LoVo (cell line): Measurements from ENCODE around the gene TUBA3E.
"Not testable (repeated sequence)": the region's sequence is repeated elsewhere in the genome, so short reads cannot be mapped to it uniquely, and the experiment has no call there.

Experiments used
- DNase-seq: peaks from one replicate; pipeline ENCODE4 v3.0.0-alpha.2; 2016; ENCODE audit warnings: low spot score

TUBA3E gene

GRCh38 chr2:130162486-130162885, 35.8 kb downstream of the TUBA3E start:
- not testable (repeated sequence) for DNase-seq

GRCh38 chr2:130160838-130161705, 37.2 kb downstream of the TUBA3E start:
- DNase-seq = not testable (repeated sequence)

- DNase-seq = no peak
Observed at GRCh38 chr2:130160131-130160530, 38.1 kb downstream of the TUBA3E start.

GRCh38 chr2:130159376-130159775, 38.9 kb downstream of the TUBA3E start:
- not testable (repeated sequence) for DNase-seq

GRCh38 chr2:130158631-130159030, 39.6 kb downstream of the TUBA3E start:
- DNase-seq = no peak

- not testable (repeated sequence) for DNase-seq
Observed at GRCh38 chr2:130157825-130158514, 40.3 kb downstream of the TUBA3E start.

- not testable (repeated sequence) for DNase-seq
Observed at GRCh38 chr2:130157354-130157753, 40.9 kb downstream of the TUBA3E start.

GRCh38 chr2:130156624-130157004, 41.6 kb downstream of the TUBA3E start:
- no peak for DNase-seq

GRCh38 chr2:130155956-130156623, 42.1 kb downstream of the TUBA3E start:
- not testable (repeated sequence) for DNase-seq

GRCh38 chr2:130154773-130155765, 43.2 kb downstream of the TUBA3E start:
- no peak for DNase-seq

- DNase-seq = not testable (repeated sequence)
Observed at GRCh38 chr2:130154423-130154770, 43.8 kb downstream of the TUBA3E start.

- DNase-seq = not testable (repeated sequence)
Observed at GRCh38 chr2:130153721-130154422, 44.4 kb downstream of the TUBA3E start.

GRCh38 chr2:130152816-130153595, 45.2 kb downstream of the TUBA3E start:
- no peak for DNase-seq

- not testable (repeated sequence) for DNase-seq
Observed at GRCh38 chr2:130152136-130152815, 46.0 kb downstream of the TUBA3E start.

- not testable (repeated sequence) for DNase-seq
Observed at GRCh38 chr2:130151145-130151512, 47.1 kb downstream of the TUBA3E start.

- no peak for DNase-seq
Observed at GRCh38 chr2:130150181-130151144, 47.8 kb downstream of the TUBA3E start.

- DNase-seq = not testable (repeated sequence)
Observed at GRCh38 chr2:130148515-130148914, 49.7 kb downstream of the TUBA3E start.

GRCh38 chr2:130145006-130145414, 53.2 kb downstream of the TUBA3E start, which contains the start of gene CCDC74B:
TSS of gene CCDC74B (minus strand) at chr2:130145112. CDS start at chr2:130144996, 116 bp downstream.
- DNase-seq = peak; percentile 39
